HG02763 (cell line): ENCODE results near the gene MALRD1.
"Not testable (repeated sequence)": the region's sequence is repeated elsewhere in the genome, so short reads cannot be mapped to it uniquely, and the experiment has no call there.

Source experiments
- ATAC-seq: cut with Tn5 transposase; IDR thresholded peaks from one replicate; pipeline ENCODE4 v1.9.1; 2021; ENCODE audit warnings: mild to moderate bottlenecking, moderate library complexity; ENCODE audit not compliant: unreplicated experiment

MALRD1 gene

DNA sequence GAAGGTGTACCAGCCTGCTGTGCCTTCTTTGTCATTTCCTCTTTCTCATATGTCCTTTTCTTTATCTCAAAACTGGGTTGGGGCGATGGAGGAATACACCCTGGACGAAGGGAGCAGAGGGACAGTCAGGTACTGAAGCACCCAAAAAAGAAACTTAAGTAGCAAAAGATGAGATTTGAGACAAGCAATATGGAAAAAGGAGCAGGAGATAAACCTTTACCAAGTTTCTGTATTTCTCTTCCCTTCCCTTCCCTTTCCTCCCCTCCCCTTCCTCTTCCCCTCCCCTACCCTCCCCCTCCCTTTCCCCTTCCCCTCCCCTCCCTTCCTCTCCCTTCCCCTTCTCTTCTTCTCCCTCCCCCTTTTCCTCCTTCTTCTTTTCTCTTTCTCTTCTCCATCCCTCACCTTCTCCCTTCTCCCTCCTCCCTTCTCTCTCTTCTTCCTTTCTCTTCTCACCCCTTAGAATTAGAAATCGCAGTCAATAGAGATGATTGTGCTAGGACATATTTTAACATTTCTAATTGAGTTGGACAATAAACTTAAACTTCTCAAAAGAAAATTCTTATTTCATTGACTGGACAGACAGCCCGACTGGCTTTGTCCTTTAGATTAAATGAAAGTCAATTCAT, 652.9 kb downstream of the MALRD1 start:
- ATAC-seq: no peak

DNA sequence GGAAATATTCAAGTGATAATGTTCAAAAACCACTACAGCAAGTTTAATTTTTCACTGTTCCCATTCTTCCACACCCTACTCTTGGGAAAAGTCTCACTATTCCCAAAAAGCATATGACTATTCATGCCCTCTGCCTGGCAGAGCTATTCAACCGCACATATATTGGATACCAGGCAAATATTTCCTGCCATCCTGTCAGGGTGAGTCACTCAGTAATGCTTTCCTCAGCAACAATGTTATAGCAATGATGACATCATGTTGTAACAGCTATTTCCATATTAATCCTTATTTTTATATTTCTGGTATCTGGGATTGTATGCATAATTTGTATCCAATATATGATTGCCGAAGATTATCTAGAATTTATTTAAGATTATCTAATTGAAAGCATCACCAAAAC, 653.6 kb downstream of the MALRD1 start:
- no peak for ATAC-seq

DNA sequence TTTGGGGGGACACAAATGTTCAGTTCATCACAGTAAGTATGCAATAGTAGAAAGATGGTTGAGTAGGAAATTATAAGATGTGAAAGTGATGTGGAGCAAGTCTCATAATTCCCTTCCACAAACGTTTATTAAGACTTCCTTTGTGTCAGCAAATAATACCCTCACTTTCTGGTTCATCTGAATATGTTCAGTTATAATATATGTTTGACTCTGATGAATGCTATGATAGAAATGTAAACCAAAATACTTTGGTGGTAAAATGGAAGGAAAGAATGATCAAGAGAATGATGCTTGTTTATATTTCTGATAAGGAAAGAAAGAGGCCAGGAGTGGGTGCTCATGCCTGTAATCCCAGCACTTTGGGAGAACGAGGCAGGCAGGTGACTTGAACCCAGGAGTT, 655.9 kb downstream of the MALRD1 start:
- ATAC-seq: no peak

DNA sequence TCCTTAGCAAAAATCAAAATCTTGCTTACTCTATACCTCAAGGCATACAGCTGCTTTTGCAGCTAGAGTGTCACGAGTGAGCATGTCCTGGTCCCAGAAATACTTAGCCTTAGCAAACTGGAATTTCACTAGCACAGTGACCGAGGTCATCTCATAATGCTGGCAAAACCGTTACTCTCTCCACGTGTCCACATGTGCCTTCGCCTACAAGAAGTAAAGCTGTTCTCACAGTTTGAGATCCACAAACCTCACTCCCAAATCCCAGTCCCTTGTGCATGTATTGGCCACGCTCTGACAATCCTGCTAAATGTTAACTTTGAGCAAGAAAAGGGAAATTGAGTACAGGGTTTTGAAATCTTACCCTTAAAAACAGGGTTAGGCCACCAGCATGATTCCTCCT, 656.6 kb downstream of the MALRD1 start:
- ATAC-seq: no peak

DNA sequence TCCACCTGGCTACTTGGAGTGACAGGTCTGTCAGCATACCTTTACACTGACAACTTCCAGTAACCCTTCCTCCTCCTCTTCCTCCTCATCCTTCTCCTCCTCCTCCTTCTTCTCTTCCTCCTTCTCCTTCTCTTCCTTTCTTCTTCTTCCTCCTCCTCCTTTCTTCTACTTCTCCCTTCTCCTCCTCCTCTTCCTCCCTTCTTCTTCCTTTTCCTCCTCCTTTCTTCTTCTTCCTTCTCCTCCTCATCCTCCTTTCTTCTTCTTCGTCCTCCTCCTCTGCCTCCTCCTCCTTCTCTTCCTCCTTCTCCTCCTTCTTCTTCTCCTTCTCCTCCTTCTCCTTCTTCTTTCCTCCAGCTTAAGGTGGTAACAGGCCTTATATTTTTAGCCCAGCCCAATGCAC, 658.3 kb downstream of the MALRD1 start:
- ATAC-seq: no peak

DNA sequence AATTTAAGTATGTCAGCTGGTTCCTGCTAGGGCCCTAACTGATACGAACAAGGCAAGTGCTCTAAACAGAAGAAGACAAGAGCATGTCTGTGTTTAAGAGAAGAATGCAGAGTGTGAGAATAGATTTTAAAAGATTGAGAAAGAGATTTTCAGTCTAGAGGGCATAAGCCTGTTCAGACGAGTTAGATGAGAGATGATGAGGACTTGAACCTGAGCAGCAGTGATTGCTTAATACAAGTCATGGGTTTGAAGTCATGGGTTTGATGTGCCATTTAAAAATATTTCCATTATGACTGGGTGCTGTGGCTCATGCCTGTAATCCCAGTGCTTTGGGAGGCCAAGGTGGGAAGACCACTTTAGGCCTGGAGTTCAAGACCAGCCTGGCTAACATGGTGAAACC, 658.8 kb downstream of the MALRD1 start:
- no peak for ATAC-seq

DNA sequence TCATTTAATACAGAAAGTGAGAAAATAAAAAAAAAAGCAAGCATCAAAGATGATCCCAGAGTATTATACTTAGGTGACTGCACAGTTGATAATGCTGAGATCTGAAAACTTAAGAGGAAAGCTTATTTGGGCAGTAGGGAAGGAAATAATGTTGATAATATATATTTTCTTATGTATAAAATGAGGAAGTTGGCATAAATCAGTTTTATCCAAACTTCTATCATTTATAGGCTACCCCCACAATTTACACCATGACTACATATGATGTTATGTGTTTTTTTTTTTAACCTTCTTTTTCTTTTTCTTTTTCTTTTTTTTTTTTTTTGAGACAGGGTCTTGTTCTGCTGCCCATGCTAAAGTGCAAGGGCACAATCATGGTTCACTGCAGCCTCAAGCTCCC, 659.4 kb downstream of the MALRD1 start:
- ATAC-seq: no peak

DNA sequence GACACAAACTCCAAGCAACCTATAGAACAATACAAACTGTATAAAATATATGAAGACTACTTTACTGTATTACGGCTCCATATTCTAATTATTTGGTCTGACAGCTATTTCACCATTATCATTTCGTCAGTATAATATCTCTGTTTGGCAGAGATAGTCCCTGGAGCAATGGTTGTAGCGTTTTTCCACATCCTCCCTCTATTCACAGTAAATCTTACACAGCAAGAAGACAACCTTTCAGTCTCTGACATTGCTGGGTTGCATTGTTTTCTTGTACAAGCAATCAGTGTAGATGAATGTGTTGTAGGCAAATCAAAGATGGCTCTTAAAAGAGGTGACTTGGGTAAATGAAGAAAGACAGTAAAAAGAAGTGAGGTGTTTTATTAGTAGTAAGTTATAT, 662.0 kb downstream of the MALRD1 start:
- no peak for ATAC-seq

DNA sequence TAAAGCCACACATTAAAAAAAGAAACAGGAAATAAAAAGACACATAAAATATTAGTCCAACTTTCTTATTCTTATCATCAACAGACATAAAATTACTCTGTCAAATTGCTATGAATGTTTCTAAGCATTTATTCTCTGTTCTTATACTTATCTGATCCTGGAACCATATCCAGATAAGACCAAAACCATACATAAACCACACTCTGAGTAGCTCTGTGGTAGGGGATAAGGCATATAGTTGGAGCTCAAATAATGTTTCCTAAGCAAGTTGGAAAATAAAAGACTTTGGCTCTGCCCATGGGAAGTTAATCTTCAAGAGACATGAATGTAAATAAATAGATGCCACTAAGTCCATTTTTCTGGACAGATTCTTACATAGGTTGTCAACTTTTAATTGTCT, 664.6 kb downstream of the MALRD1 start:
- no peak for ATAC-seq

DNA sequence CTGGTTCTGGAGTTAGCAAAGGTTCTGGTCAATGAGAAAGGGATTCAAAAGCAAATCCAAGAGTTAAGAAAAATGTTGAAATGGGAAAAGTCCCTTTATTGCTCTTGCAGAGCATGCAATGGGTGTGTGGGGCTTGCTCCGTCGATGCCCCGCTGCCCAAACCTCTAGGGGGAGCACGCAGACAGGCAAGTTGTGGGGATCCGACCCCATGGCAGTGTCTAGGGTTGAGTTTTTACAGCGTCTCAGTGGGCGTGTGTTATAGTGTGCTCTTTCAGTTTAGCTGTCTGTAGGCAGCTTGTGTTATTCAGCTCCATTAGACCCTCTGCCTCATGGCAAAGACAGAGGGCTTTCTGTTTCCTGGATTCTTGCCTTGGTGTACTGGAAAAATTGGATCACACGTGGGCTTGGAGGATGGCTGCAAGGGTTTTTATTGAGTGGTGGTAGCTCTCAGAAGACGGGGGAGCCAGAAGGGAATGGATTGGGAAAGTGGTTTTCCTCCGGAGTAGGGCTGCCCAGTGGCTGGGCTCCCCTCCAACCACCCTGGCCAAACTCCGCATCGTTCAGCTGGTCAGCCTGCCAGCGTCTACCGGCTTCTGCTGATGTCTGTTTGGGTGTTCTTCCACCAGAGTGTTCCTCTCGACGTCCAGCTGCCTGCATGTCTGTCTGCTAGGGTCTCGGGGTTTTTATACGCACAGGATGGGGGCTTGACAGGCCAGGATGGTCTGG, 665.4 kb downstream of the MALRD1 start:
- ATAC-seq: no peak

DNA sequence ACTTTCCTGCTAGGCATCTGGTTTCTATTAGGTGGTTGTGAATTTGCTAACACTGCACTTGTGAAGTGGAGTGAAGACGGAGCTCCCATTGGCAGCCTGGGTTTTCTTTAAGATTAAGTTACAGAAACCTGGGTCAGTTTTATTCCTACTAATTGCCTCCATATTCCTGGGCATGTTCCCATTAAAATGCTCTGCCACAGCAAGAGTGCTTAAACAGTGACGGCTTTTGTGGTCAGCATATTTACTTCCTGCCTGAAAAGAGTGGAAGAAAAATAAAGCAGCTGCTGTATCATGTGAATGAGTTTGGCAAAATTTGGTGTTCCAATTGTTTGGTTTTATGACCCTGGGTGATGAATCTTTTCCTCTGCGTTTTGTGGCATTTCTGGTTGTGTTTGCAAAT, 670.7 kb downstream of the MALRD1 start:
- no peak for ATAC-seq

DNA sequence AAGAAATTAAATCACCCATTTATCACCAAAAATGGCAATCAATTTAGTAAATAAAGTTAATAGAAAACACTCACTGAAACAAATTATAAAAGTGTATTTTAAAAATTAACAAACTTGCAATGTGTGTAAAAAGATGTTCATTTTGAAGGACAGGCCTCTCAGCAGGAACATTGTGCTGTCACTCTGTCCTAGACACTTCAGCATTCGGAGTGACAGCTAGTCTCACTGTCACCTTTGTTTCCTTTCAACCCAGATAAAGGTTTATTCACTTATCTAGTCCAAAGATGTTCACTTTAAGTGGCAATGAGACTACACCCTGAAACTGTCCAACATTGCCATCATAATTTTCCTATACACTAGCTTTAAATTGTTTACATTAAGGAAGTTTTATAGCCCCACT, 675.7 kb downstream of the MALRD1 start:
- no peak for ATAC-seq

DNA sequence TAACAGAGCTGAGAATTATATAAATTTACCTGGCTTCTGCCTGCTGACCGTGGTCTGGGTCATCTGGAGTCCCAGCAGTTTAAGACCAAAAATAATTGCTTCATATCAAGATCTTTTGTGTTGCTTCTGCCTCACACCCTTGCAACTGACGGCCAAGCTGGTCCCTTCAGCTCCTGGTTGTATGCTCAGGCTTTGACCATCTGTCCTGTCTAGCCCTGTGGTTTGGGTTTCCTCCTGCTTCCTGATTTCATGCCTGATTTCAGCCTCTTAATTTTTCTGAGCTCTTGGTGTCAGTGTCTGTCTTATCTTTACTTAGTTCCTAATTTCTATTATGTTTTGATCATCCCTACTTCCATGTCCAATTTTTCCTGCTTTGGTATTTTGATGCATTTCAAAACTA, 679.8 kb downstream of the MALRD1 start:
- ATAC-seq: no peak

DNA sequence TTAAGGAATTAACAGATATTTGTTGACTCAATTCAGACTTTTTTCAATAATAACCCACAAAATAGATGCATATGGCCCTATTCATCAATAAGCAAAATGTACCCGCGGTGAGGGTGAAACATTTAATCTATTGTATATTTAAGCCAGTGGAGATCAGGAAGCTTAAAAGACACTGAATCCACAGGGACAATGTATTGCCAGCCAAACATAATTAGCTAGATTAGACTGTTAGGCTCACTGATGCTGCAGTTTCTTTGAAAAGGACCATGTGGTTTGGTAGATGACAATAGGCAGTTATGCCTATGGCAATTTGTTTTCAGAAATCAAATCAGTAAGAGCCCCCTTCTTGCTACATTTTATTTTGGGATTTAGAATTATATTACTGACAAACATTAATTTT, 680.4 kb downstream of the MALRD1 start:
- no peak for ATAC-seq

DNA sequence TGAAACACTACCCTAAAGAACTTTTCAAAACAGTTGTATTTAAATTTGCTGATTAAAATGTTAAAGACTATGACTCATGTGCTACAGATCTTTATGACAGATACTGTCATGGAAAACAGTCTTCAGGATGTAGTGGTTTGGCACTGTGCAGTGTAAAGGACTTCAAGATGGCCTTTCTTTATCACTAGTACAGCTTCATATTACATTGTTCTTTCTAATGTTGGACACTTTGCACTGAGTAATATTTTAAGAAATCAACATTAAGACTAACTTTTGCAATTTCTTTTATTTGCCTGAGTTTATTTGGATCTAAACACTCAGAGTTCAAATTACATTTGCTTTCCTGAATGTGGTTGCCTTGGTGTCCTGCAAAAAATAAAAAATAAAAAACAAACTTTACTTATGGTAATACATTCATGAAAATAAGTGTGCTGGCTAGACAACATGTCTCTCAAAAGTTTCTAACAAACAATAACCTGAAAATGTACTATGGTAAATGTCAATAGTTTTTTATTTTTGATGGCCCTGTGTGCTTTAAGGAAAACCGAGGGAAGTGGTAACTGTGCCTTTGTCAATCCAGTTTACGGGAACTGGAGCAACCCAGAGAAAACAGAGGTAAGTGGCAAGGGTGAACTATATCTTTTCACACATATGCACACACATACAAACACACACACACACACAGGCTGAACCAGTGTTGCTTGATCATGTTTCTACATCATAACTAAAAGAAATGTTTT, 681.7 kb downstream of the MALRD1 start:
- no peak for ATAC-seq

DNA sequence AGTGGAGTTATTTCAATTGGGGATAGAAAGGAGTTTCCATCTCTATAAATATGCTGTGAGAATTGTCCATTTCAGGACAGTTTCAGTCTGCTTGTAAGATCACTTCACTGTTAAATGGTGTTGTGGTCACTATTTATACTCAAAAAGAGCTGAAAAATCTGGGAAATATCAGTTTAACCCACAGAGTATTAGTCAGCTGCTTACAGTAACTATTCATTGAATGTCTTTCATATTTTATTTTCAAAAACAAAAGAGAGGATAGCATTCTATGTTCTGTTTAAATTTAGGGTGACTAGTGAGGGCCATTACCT, 682.3 kb downstream of the MALRD1 start:
- no peak for ATAC-seq

DNA sequence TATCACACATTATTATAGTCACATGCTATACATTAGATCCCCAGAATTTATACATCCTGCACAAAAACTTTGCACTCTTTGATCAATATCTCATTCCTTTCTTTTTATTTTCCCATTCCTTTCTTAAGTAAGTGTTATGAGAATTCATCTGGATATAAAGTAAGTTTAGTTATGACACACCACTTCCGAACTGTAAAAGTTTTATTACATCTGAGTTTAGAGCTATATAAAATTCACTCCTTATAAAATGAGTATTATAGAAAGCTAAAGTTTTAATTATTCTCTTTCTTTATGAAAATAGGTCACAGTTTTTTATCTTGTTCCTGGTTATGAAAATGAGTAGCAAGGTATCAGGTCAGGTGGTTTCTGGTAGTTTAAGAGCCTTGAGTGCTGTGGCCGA, 683.0 kb downstream of the MALRD1 start:
- ATAC-seq: no peak

DNA sequence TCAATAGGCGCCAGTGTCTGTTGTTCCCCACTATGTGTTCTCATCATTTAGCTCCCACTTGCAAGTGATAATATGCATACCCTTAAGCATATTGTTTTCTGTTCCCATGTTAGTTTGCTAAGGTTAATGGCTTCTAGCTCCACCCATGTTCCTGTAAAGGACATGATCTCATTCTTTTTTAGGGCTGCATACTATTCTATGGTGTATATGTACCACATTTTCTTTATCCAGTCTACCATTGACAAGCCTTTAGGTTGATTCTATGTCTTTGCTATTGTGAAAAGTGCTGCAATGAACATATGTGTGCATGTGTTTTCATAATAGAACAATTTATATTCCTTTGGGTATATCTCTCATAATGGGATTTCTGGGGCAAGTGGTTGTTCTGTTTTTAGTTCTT, 689.8 kb downstream of the MALRD1 start:
- no peak for ATAC-seq

DNA sequence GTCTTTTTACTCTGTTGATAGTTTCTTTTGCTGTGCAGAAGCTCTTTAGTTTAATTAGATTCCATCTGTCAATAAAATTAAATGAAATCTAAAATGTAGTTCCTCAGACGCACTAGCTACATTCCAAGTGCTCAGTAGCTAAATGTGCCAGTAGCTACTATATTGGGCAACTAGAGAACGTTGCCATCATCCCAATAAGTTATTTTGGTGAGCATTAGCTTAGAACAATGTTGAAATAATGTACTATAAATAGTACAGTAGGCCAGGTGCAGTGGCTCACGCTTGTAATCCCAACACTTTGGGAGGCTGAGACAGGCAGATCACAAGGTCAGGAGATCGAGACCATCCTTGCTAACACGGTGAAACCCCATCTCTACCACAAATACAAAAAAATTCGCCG, 690.6 kb downstream of the MALRD1 start:
- ATAC-seq: not testable (repeated sequence)

DNA sequence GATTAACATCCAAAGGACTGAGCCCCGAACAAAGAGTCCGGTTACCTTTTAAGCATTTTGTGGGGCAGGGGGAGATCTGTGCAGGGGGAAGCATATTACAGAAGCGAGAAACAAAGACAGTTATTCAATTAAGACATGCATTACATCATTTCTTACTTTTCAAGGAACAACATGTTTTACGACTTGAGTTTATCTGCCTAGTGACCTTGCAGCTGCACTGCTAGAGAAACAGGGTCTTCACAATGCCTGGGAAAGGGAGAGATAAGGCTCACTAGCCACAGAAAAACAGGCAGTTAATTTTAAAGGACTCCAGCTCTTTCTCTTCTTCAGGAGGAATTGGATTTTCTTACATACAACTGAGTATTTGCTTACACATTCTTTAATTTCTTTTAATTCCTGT, 693.5 kb downstream of the MALRD1 start:
- not testable (repeated sequence) for ATAC-seq

DNA sequence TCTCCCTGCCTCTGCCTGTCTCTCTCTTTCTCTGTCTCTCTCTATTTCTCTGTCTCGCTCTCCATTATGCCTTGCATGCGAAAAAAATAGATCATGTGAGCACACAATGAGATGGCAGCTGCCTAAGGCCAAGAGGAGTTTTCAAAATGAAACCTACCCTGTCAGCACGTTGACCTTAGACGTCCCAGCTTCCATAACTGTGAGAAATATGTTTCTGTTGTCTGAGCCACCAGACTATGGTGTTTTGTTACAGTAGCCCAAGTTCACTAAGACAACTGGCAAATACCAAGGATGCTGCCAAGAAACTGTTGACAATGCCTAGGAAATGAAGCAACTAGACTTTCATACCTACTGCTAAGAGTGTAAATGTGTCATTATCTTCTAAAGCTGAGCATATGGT, 697.1 kb downstream of the MALRD1 start:
- ATAC-seq: no peak

DNA sequence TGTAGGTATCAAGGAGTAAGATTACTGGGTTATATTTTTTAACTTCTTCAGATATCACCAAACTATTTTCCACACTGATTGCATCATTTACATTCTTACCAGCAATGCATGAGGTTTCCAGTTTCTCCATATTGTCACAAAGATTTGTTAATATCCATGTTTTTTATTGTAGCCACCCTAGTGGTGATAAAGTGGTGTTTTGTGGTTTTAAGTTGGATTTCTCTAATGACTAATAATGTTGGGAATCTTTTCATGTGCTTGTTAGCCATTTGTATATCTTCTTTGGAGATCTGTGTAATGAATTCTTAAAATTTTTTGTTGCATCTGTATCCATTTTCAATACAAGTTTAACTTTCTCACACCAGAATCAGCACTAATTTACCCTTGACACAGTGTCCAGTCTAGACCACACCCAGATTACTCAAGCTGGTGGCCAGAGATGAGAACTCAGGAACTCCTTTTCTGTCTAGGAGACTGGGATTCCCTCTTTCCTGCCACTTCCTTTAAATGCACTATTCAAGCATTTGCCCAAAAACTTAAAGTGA, 700.7 kb downstream of the MALRD1 start:
- ATAC-seq: no peak
